ENCODE data around the gene LIX1.
"Not testable (repeated sequence)": the region's sequence is repeated elsewhere in the genome, so short reads cannot be mapped to it uniquely, and the experiment has no call there.

Gene LIX1

DNA sequence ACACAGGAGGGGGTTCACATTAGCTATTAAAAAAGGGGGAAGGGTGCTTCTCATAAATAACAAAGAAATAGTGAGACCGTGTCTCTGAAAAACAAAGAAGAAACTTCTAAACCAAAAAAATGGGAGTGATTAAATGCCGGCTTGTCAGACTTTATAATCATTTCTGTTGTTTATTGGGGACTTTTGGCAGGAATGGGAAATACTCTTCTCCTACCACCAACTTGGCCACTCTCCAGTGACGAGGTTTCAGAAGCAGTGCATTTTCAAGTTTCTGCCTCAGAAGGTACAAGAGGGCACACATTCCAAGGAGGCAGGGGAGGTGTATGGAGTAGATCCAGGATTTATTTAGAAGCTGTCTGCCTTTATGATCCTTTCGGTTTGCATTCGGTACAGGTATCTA, 46.2 kb downstream of the LIX1 start:
- H3K9me3 ChIP-seq (ENCODE audit: control insufficient read depth, low read length): no peaks in the 10 kb centered on the region
- WGBS, 2 experiments: 85 to 91% methylated on average over 4 to 5 of the region's 5 CpGs
- H3K27me3 ChIP-seq (ENCODE audit: control insufficient read depth, insufficient read depth, low read length, poor library complexity, severe bottlenecking): no peaks in the 10 kb centered on the region
- peaks cover 4% of the 10 kb centered on the region for H3K4me1 ChIP-seq (ENCODE audit: control insufficient read depth, insufficient read depth, low read length)
- H3K4me3 ChIP-seq (ENCODE audit: insufficient read depth, low read depth, low read length): no peak overlapping the region
- H3K36me3 ChIP-seq (ENCODE audit: control insufficient read depth, insufficient read depth, low read length): peaks cover 26% of the 10 kb centered on the region
- no peak overlapping the region for H3K27ac ChIP-seq (ENCODE audit: insufficient read depth, low read depth, low read length, poor library complexity, severe bottlenecking)

DNA sequence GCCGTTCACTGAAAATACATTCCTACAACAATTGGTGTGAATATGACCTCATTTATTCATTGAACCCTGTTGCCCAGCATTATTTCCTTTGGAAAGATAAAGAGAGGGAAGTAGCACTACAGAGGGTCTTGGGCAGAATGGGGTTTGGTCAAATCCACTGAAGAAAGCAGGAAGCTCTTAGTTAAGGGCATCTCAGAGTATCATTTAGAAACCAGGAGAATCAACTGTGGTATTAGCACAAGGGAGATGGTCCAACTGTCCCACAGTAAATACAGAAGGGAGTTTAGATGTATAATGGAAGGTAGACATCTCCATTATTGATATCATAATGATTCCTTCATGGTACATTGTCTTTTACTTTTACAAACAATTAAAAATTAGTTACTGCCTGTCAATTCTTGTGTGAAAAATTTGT, 47.1 kb downstream of the LIX1 start:
- no peak overlapping the region for H3K4me3 ChIP-seq (ENCODE audit: insufficient read depth, low read depth, low read length)
- no peaks in the 10 kb centered on the region for H3K9me3 ChIP-seq (ENCODE audit: control insufficient read depth, low read length)
- peaks cover 4% of the 10 kb centered on the region for H3K4me1 ChIP-seq (ENCODE audit: control insufficient read depth, insufficient read depth, low read length)
- H3K27me3 ChIP-seq (ENCODE audit: control insufficient read depth, insufficient read depth, low read length, poor library complexity, severe bottlenecking): no peaks in the 10 kb centered on the region
- H3K27ac ChIP-seq (ENCODE audit: insufficient read depth, low read depth, low read length, poor library complexity, severe bottlenecking): no peak overlapping the region
- WGBS, 2 experiments: 100% methylated on average over 1 of the region's 1 CpG
- H3K36me3 ChIP-seq (ENCODE audit: control insufficient read depth, insufficient read depth, low read length): peaks cover 26% of the 10 kb centered on the region

DNA sequence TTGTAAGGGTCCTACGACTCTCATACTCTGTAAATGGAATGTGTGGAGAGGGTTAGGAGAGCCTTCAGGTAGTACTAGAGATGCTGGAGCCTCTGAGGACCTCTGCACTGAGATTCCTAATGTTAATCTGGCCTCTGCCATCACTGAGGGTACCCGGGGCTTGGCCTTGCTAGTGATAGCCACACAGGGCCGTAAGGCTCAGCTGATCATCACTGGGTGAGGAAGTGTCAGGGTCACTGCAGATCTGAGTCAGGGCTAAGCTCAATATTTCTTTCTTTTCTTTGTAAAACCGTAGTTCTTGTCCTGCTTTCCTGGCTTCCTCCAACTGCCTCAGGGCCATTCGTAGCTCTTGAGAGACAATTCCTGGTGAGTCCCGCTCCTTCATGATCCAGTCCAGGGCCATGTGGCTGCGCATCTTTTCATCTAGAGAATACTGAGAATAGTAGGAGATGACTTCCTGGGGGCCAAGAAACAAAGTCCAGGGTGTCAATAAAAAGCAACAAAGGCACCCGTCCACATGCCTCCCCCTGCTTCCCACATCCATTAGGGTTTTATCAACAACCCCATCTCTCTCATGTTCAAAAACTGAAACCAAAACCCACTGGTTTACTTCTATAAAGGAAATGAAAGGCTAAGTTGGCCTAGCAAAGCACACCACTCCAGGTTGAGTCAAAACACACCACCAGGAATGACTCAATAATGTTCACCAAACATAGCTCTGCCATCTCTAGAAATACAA, 47.7 kb downstream of the LIX1 start:
- Histone ChIP-seq H3K4me1 (ENCODE audit: control insufficient read depth, insufficient read depth, low read length) (peaks cover 4% of the 10 kb centered on the region), H3K27ac (ENCODE audit: insufficient read depth, low read depth, low read length, poor library complexity, severe bottlenecking) (no peak overlapping the region), H3K9me3 (ENCODE audit: control insufficient read depth, low read length) (no peaks in the 10 kb centered on the region), H3K4me3 (ENCODE audit: insufficient read depth, low read depth, low read length) (no peak overlapping the region), H3K36me3 (ENCODE audit: control insufficient read depth, insufficient read depth, low read length) (peaks cover 26% of the 10 kb centered on the region), H3K27me3 (ENCODE audit: control insufficient read depth, insufficient read depth, low read length, poor library complexity, severe bottlenecking) (no peaks in the 10 kb centered on the region)
- 94 to 95% methylated on average over 8 of the region's 8 CpGs for WGBS, 2 experiments

DNA sequence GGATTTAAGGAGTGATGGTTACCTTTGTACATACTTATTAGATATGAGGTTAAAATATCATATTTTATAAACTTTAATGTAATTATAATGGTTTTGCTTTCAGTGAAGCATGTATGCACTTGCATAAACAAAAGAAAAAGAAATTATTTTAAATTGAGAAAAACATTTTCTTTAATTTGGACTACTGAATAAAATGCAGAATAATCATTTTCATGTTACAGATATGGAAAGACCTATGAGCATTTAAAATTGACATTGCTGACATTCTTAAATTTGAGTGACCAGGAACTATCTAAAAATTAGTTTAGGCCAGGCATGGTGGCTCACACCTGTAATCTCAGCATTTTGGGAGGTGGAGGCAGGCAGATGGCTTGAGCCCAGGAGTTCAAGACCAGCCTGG, 49.2 kb downstream of the LIX1 start:
- H3K4me1 ChIP-seq (ENCODE audit: control insufficient read depth, insufficient read depth, low read length): peaks cover 4% of the 10 kb centered on the region
- no peaks in the 10 kb centered on the region for H3K9me3 ChIP-seq (ENCODE audit: control insufficient read depth, low read length)
- H3K36me3 ChIP-seq (ENCODE audit: control insufficient read depth, insufficient read depth, low read length): peaks cover 26% of the 10 kb centered on the region
- H3K27me3 ChIP-seq (ENCODE audit: control insufficient read depth, insufficient read depth, low read length, poor library complexity, severe bottlenecking): no peaks in the 10 kb centered on the region
- no peak overlapping the region for H3K27ac ChIP-seq (ENCODE audit: insufficient read depth, low read depth, low read length, poor library complexity, severe bottlenecking)
- H3K4me3 ChIP-seq (ENCODE audit: insufficient read depth, low read depth, low read length): no peak overlapping the region

DNA sequence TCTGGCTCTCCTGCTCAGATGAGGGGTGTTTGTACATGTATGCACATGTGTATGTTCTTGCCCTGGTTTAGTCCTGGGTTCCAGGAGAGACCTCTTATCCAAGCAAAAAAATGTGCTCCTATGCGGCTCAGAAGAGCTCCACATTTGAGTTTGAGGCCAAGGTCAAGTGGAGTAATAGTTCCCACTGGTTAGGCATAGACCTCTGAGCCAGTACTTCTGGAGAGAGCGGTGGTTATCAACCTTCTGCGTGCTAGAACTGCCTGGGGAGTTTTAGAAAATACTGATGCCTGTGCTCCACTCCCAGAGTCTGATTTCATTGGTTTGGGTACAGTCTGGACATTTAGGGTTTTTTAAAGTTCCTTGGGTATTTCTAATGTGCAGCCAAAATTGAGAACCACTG, 51.5 kb downstream of the LIX1 start:
- H3K9me3 ChIP-seq (ENCODE audit: control insufficient read depth, low read length): no peaks in the 10 kb centered on the region
- H3K4me1 ChIP-seq (ENCODE audit: control insufficient read depth, insufficient read depth, low read length): no peaks in the 10 kb centered on the region
- 97% methylated on average over 3 of the region's 3 CpGs for WGBS, 2 experiments
- no peak overlapping the region for H3K4me3 ChIP-seq (ENCODE audit: insufficient read depth, low read depth, low read length)
- H3K27me3 ChIP-seq (ENCODE audit: control insufficient read depth, insufficient read depth, low read length, poor library complexity, severe bottlenecking): no peaks in the 10 kb centered on the region
- peaks cover 18% of the 10 kb centered on the region for H3K36me3 ChIP-seq (ENCODE audit: control insufficient read depth, insufficient read depth, low read length)
- H3K27ac ChIP-seq (ENCODE audit: insufficient read depth, low read depth, low read length, poor library complexity, severe bottlenecking): no peak overlapping the region

DNA sequence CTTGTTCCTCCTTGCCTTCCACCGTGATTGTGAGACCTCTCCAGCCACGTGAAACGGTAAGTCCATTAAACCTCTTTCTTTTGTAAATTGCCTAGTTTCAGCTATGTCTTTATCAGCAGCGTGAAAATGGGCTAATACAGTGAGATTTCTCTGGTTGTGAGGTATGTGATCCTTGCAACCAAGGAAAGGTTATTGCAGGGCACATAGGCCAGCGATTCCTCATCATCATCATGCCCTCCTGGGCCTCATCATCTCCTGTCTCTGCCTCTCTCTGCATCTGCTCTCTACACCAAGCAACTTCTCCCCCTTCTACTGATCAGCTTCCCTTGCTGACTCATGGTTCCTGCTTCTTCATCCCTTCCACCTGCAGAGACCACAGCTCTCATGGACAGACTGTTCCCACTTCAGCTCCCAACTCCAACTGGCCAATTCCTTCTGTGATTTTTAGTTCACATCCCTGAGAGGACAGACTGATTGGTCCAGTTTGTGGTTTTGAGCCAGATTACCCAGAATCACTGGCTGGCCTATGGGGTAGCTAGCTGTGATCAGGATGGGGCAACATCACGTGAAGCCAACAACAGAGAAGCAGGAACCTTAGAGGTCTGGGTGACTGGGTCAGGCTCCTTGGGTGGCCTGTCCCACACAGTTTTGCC, 53.1 kb downstream of the LIX1 start:
- Histone ChIP-seq H3K4me1 (ENCODE audit: control insufficient read depth, insufficient read depth, low read length) (no peaks in the 10 kb centered on the region), H3K36me3 (ENCODE audit: control insufficient read depth, insufficient read depth, low read length) (peaks cover 10% of the 10 kb centered on the region), H3K27ac (ENCODE audit: insufficient read depth, low read depth, low read length, poor library complexity, severe bottlenecking) (no peak overlapping the region), H3K4me3 (ENCODE audit: insufficient read depth, low read depth, low read length) (no peak overlapping the region), H3K27me3 (ENCODE audit: control insufficient read depth, insufficient read depth, low read length, poor library complexity, severe bottlenecking) (no peaks in the 10 kb centered on the region), H3K9me3 (ENCODE audit: control insufficient read depth, low read length) (no peaks in the 10 kb centered on the region)
- WGBS, 2 experiments: 90 to 93% methylated on average over 6 of the region's 6 CpGs

DNA sequence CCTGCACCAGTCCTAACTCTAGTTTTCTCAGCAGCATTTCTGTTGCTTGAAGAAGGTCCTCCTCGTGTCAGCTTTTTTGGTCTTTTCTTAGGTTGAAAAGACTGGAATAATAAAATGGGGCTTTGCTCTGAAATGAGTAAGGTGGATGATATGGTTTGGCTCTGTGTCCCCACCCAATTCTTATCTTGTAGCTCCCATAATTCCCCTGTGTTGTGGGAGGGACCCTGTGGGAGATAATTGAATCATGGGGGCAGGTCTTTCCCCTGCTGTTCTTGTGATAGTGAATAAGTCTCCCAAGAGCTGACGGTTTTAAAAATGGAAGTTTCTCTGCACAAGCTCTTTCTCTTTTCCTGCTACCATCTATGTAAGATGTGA, 53.6 kb downstream of the LIX1 start:
- Histone ChIP-seq H3K4me3 (ENCODE audit: insufficient read depth, low read depth, low read length) (no peak overlapping the region), H3K4me1 (ENCODE audit: control insufficient read depth, insufficient read depth, low read length) (no peaks in the 10 kb centered on the region), H3K27me3 (ENCODE audit: control insufficient read depth, insufficient read depth, low read length, poor library complexity, severe bottlenecking) (no peaks in the 10 kb centered on the region), H3K9me3 (ENCODE audit: control insufficient read depth, low read length) (no peaks in the 10 kb centered on the region), H3K36me3 (ENCODE audit: control insufficient read depth, insufficient read depth, low read length) (peaks cover 5% of the 10 kb centered on the region), H3K27ac (ENCODE audit: insufficient read depth, low read depth, low read length, poor library complexity, severe bottlenecking) (no peak overlapping the region)
- 89 to 95% methylated on average over 2 of the region's 2 CpGs for WGBS, 2 experiments

DNA sequence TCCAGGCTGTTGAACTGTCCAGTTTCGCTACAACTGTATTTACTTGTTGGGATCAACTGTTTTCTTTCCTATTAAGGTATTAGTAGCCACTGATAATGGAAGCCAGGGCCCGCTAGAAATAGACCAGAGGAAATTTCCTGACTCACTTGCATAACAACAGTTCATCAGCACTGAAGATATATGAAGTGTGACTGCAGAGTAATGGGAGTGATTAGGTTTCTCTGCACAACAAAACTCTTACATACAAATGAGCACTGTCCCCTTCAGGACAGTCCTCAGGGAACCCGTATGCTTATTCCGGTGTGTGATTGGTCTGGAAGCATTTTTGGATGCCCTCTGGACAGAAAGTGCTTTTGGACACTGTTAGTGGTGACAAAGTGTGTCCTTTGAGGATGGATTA, 55.3 kb downstream of the LIX1 start:
- Histone ChIP-seq H3K4me1 (ENCODE audit: control insufficient read depth, insufficient read depth, low read length) (no peaks in the 10 kb centered on the region), H3K9me3 (ENCODE audit: control insufficient read depth, low read length) (no peaks in the 10 kb centered on the region), H3K27me3 (ENCODE audit: control insufficient read depth, insufficient read depth, low read length, poor library complexity, severe bottlenecking) (no peaks in the 10 kb centered on the region), H3K4me3 (ENCODE audit: insufficient read depth, low read depth, low read length) (no peak overlapping the region), H3K27ac (ENCODE audit: insufficient read depth, low read depth, low read length, poor library complexity, severe bottlenecking) (no peak overlapping the region), H3K36me3 (ENCODE audit: control insufficient read depth, insufficient read depth, low read length) (no peaks in the 10 kb centered on the region)
- WGBS, 2 experiments: 98 to 99% methylated on average over 3 to 4 of the region's 4 CpGs

DNA sequence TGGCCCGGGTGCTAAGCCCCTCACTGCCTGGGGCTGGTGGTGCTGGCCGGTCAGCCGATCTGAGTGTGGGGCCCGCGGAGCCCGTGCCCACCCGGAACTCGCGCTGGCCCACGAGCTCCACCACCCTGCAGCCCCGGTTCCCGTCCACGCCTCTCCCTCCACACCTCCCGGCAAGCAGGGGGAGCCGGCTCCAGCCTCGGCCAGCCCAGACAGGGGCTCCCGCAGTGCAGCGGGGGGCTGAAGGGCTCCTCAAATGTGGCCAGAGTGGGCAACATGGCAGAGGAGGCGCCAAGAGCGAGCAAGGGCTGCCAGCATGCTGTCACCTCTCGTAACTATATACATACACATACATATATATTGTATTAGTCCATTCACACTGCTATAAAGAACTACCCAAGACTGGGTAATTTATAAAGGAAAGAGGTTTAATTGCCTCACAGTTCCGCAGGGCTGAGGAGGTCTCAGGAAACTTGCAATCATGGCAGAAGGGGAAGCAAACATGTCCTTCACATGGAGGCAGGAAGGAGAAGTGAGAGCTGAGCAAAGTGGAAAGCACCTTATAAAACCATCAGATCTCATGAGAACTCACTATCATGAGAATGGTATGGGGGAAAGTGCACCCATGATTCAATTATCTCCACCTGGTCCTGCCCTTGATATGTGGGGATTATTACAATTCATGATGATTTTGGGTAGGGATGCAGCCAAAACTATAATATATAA, 56.8 kb downstream of the LIX1 start:
- no peak overlapping the region for H3K27ac ChIP-seq (ENCODE audit: insufficient read depth, low read depth, low read length, poor library complexity, severe bottlenecking)
- no peaks in the 10 kb centered on the region for H3K4me1 ChIP-seq (ENCODE audit: control insufficient read depth, insufficient read depth, low read length)
- no peaks in the 10 kb centered on the region for H3K36me3 ChIP-seq (ENCODE audit: control insufficient read depth, insufficient read depth, low read length)
- H3K9me3 ChIP-seq (ENCODE audit: control insufficient read depth, low read length): no peaks in the 10 kb centered on the region
- 94 to 96% methylated on average over 22 of the region's 22 CpGs for WGBS, 2 experiments
- no peaks in the 10 kb centered on the region for H3K27me3 ChIP-seq (ENCODE audit: control insufficient read depth, insufficient read depth, low read length, poor library complexity, severe bottlenecking)
- no peak overlapping the region for H3K4me3 ChIP-seq (ENCODE audit: insufficient read depth, low read depth, low read length)

DNA sequence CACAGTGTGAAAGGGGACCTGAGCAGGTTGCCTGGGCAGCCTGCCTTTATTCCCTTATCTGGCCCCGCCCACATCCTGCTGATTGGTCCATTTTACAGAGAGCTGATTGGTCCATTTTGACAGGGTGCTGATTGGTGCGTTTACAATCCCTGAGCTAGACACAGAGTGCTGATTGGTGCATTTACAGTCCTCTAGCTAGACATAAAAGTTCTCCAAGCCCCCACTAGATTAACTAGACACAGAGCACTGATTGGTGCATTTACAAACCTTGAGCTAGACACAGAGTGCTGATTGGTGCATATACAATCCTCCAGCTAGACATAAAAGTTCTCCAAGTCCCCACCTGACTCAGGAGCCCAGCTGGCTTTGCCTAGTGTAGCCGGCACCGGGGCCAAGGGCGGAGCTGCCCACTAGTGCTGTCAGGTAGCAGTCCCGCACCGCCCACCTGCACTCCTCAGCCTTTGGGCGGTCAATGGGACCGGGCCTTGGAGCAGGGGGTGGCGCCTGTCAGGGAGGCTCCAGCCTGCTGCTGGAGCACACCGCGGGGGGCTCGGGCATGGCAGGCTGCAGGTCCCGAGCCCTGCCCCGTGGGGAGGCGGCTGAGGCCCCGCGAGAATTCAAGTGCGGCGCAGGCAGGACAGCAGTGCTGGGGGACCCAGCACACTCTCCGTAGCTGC, 57.5 kb downstream of the LIX1 start:
- H3K9me3 ChIP-seq (ENCODE audit: control insufficient read depth, low read length); H3K27me3 ChIP-seq (ENCODE audit: control insufficient read depth, insufficient read depth, low read length, poor library complexity, severe bottlenecking); H3K4me1 ChIP-seq (ENCODE audit: control insufficient read depth, insufficient read depth, low read length); H3K36me3 ChIP-seq (ENCODE audit: control insufficient read depth, insufficient read depth, low read length); H3K4me3 ChIP-seq (ENCODE audit: insufficient read depth, low read depth, low read length); H3K27ac ChIP-seq (ENCODE audit: insufficient read depth, low read depth, low read length, poor library complexity, severe bottlenecking): not testable (repeated sequence)
- 93 to 94% methylated on average over 21 of the region's 21 CpGs for WGBS, 2 experiments

Data from ectodermal cell (in vitro differentiated cells).